ENCODE results near the gene MACROD2. TPM values are rescaled to one million over a fixed set of nuclear protein-coding genes. Genes with fewer than 3 reads are reported as not detected.

Gene MACROD2
- total RNA-seq, 1 donor from 2014 or later, result 2.4 TPM

- FAIRE-seq, result no peak
- H3K4me3 Mint-ChIP-seq (ENCODE audit: unreplicated experiment), result no peak overlapping the region
- H4K20me1 ChIP-seq (ENCODE audit: insufficient read depth, low read length), result no peaks in the 10 kb centered on the region
- H3K4me1 ChIP-seq (ENCODE audit: insufficient read depth, low read length), result no peaks in the 10 kb centered on the region
- H3K4me1 Mint-ChIP-seq (ENCODE audit: low read depth, unreplicated experiment), result peaks cover 7% of the 10 kb centered on the region
- no peaks in the 10 kb centered on the region for H3K79me2 ChIP-seq (ENCODE audit: insufficient read depth, low read length)
- no peaks in the 10 kb centered on the region for H3K36me3 ChIP-seq (ENCODE audit: insufficient read depth, low read length)
- H3K4me2 ChIP-seq (ENCODE audit: low read length), result no peak overlapping the region
- no peak overlapping the region for H2AFZ ChIP-seq (ENCODE audit: low read depth, low read length)
- H3K27me3 Mint-ChIP-seq (ENCODE audit: low read depth, unreplicated experiment), result no peaks in the 10 kb centered on the region
- H3K9ac ChIP-seq (ENCODE audit: low read length), result no peak overlapping the region
- no peak overlapping the region for H3K27ac Mint-ChIP-seq (ENCODE audit: unreplicated experiment)
- no peaks in the 10 kb centered on the region for H3K9me3 ChIP-seq (ENCODE audit: insufficient read depth, low read depth, low read length)
- H3K4me3 ChIP-seq (ENCODE audit: insufficient read depth, low read depth, low read length), result no peak overlapping the region
- no peaks in the 10 kb centered on the region for H3K9me3 Mint-ChIP-seq (ENCODE audit: unreplicated experiment)
- H3K27me3 ChIP-seq (ENCODE audit: insufficient read depth, low read length), result no peaks in the 10 kb centered on the region
- DNase-seq (ENCODE audit: low read depth), result no peak
- H3K27ac ChIP-seq (ENCODE audit: low read depth, low read length), result no peak overlapping the region
- TF ChIP-seq CTCF (IDR thresholded peaks at IDR 0.05; ENCODE audit: insufficient read depth, low read depth, low read length), result no peak
- no peak for TF ChIP-seq EZH2 (IDR thresholded peaks at IDR 0.05; ENCODE audit: insufficient read depth, low read length)
- no peaks in the 10 kb centered on the region for H3K36me3 Mint-ChIP-seq (ENCODE audit: low read depth, unreplicated experiment)
These were observed 526.1 kb downstream of the MACROD2 start for GRCh38 chr20:14521436-14521835.

- H3K27ac Mint-ChIP-seq (ENCODE audit: unreplicated experiment), result no peak overlapping the region
- no peaks in the 10 kb centered on the region for H3K9me3 Mint-ChIP-seq (ENCODE audit: unreplicated experiment)
- Histone ChIP-seq H3K4me3 (ENCODE audit: insufficient read depth, low read depth, low read length) (no peak overlapping the region), H4K20me1 (ENCODE audit: insufficient read depth, low read length) (no peaks in the 10 kb centered on the region), H3K79me2 (ENCODE audit: insufficient read depth, low read length) (no peaks in the 10 kb centered on the region), H2AFZ (ENCODE audit: low read depth, low read length) (no peak overlapping the region), H3K4me2 (ENCODE audit: low read length) (no peak overlapping the region), H3K9ac (ENCODE audit: low read length) (no peak overlapping the region), H3K4me1 (ENCODE audit: insufficient read depth, low read length) (no peaks in the 10 kb centered on the region), H3K27me3 (ENCODE audit: insufficient read depth, low read length) (no peaks in the 10 kb centered on the region), H3K36me3 (ENCODE audit: insufficient read depth, low read length) (no peaks in the 10 kb centered on the region), H3K9me3 (ENCODE audit: insufficient read depth, low read depth, low read length) (no peaks in the 10 kb centered on the region), H3K27ac (ENCODE audit: low read depth, low read length) (no peak overlapping the region)
- peaks cover 7% of the 10 kb centered on the region for H3K4me1 Mint-ChIP-seq (ENCODE audit: low read depth, unreplicated experiment)
- FAIRE-seq, result no peak
- DNase-seq (ENCODE audit: low read depth), result no peak
- no peak overlapping the region for H3K4me3 Mint-ChIP-seq (ENCODE audit: unreplicated experiment)
- TF ChIP-seq EZH2 (IDR thresholded peaks at IDR 0.05; ENCODE audit: insufficient read depth, low read length) (no peak), CTCF (IDR thresholded peaks at IDR 0.05; ENCODE audit: insufficient read depth, low read depth, low read length) (no peak)
- no peaks in the 10 kb centered on the region for H3K27me3 Mint-ChIP-seq (ENCODE audit: low read depth, unreplicated experiment)
- H3K36me3 Mint-ChIP-seq (ENCODE audit: low read depth, unreplicated experiment), result no peaks in the 10 kb centered on the region
These were observed 527.3 kb downstream of the MACROD2 start for GRCh38 chr20:14522595-14522994.

GRCh38 chr20:14523090-14523489 lies 527.8 kb downstream of the MACROD2 start:
- Histone ChIP-seq H4K20me1 (ENCODE audit: insufficient read depth, low read length) (no peaks in the 10 kb centered on the region), H3K4me3 (ENCODE audit: insufficient read depth, low read depth, low read length) (no peak overlapping the region), H3K4me2 (ENCODE audit: low read length) (no peak overlapping the region), H3K27me3 (ENCODE audit: insufficient read depth, low read length) (no peaks in the 10 kb centered on the region), H2AFZ (ENCODE audit: low read depth, low read length) (no peak overlapping the region), H3K27ac (ENCODE audit: low read depth, low read length) (no peak overlapping the region), H3K79me2 (ENCODE audit: insufficient read depth, low read length) (no peaks in the 10 kb centered on the region), H3K9ac (ENCODE audit: low read length) (no peak overlapping the region), H3K4me1 (ENCODE audit: insufficient read depth, low read length) (no peaks in the 10 kb centered on the region), H3K36me3 (ENCODE audit: insufficient read depth, low read length) (no peaks in the 10 kb centered on the region), H3K9me3 (ENCODE audit: insufficient read depth, low read depth, low read length) (no peaks in the 10 kb centered on the region)
- Mint-ChIP-seq H3K27ac (ENCODE audit: unreplicated experiment) (peak overlapping the region; percentile 28), H3K9me3 (ENCODE audit: unreplicated experiment) (no peaks in the 10 kb centered on the region), H3K36me3 (ENCODE audit: low read depth, unreplicated experiment) (no peaks in the 10 kb centered on the region), H3K4me3 (ENCODE audit: unreplicated experiment) (no peak overlapping the region), H3K4me1 (ENCODE audit: low read depth, unreplicated experiment) (peaks cover 7% of the 10 kb centered on the region), H3K27me3 (ENCODE audit: low read depth, unreplicated experiment) (no peaks in the 10 kb centered on the region)
- no peak for TF ChIP-seq EZH2 (IDR thresholded peaks at IDR 0.05; ENCODE audit: insufficient read depth, low read length)
- TF ChIP-seq CTCF (IDR thresholded peaks at IDR 0.05; ENCODE audit: insufficient read depth, low read depth, low read length), result no peak
- DNase-seq (ENCODE audit: low read depth) (no peak), FAIRE-seq (no peak)
